Prostate gland (tissue), 2 donors: Measurements from ENCODE around the gene RAB35. TPM values are rescaled to one million over a fixed set of nuclear protein-coding genes. Genes with fewer than 3 reads are reported as not detected.

ENCODE experiments used
- DNase-seq: peaks from one replicate; pipeline ENCODE4 v3.0.0-alpha.2; 2019; ENCODE audit warnings: low spot score
- H3K27ac ChIP-seq, 2 donors: fragments of 200-600 bp; sonication (generic); 2 replicates each; pipeline ENCODE4 v1.5.1; 2017 to 2019
- H3K27me3 ChIP-seq: fragments of 200-600 bp; sonication (generic); replicated peaks from 2 replicates; pipeline ENCODE4 v1.5.1; 2019; ENCODE audit not compliant: insufficient read depth
- H3K36me3 ChIP-seq, 2 donors: fragments of 200-600 bp; sonication (generic); 1 replicate in 1 of 2; 2 replicates in 1 of 2; pipeline versions ENCODE4 v1.5.1 to v1.8.1; 2017 to 2019
- H3K4me1 ChIP-seq: fragments of 200-600 bp; sonication (generic); replicated peaks from 2 replicates; pipeline ENCODE4 v1.5.1; 2019
- H3K4me3 ChIP-seq, 2 donors: fragments of 200-600 bp; sonication (generic); 2 replicates each; pipeline ENCODE4 v1.5.1; 2017 to 2019
- H3K9me3 ChIP-seq: fragments of 200-600 bp; sonication (generic); 2 replicates; pipeline ENCODE4 v1.5.1; 2017
- CTCF ChIP-seq, 4 experiments: fragments of 200-600 bp in 2 of 4; fragments of 450-650 bp in 2 of 4; sonication (generic) in 2 of 4; IDR thresholded peaks; 1 replicate in 3 of 4; 2 replicates in 1 of 4; pipeline ENCODE4 v1.5.1; 2016 to 2019; ENCODE audit warnings: antibody characterized with exemption in 4 of 4, mild to moderate bottlenecking in 2 of 4, moderate library complexity in 2 of 4
- POLR2A ChIP-seq: fragments of 450-650 bp; IDR thresholded peaks from one replicate; pipeline ENCODE4 v1.6.1; 2016; ENCODE audit warnings: antibody characterized with exemption, mild to moderate bottlenecking
- POLR2AphosphoS5 ChIP-seq: sonication (generic); formaldehyde crosslinking; IDR thresholded peaks from one replicate; pipeline ENCODE4 v1.6.1; 2017; ENCODE audit warnings: antibody characterized with exemption
- WGBS: methylation state at CpG from one replicate; pipeline ENCODE4 v1.1.5; 2018; 5-methylcytosine and 5-hydroxymethylcytosine counted together
- intact Hi-C: fragments of 100-400 bp; cut with DNase I; formaldehyde crosslinking; loops from one replicate; pipeline ENCODE4 v1.14.2; 2022
- total RNA-seq, 2 donors: library from RNA; depleted of rRNA; stranded (reverse); fragments of >200 nt; gene quantifications; one replicate each; pipeline ENCODE4 v1.1.0, GENCODE V29; 2016

Gene RAB35
- total RNA-seq, 2 donors from 2014 or later = 26.6 to 41.1 TPM

GRCh38 chr12:120125792-120126634, 9.5 kb upstream of the RAB35 start:
- intact Hi-C loops = no loop called here
- TF ChIP-seq POLR2A (no peak), CTCF (IDR thresholded peaks at IDR 0.05) (no peak), POLR2AphosphoS5 (no peak)
- Histone ChIP-seq H3K27ac (no peak overlapping the region), H3K36me3 (peaks cover 14 to 24% of the 10 kb centered on the region in 2 donors), H3K4me3 (no peak overlapping the region), H3K27me3 (no peaks in the 10 kb centered on the region), H3K9me3 (no peaks in the 10 kb centered on the region), H3K4me1 (no peaks in the 10 kb centered on the region)
- DNase-seq = no peak
- WGBS = 84% methylated on average over 6 of the region's 6 CpGs

GRCh38 chr12:120125029-120125428, 8.5 kb upstream of the RAB35 start:
- TF ChIP-seq POLR2A = no peak
- no peak for TF ChIP-seq POLR2AphosphoS5
- no peak for TF ChIP-seq CTCF (IDR thresholded peaks at IDR 0.05)
- H3K4me3 ChIP-seq = no peak overlapping the region
- H3K27ac ChIP-seq = no peak overlapping the region
- H3K4me1 ChIP-seq = no peaks in the 10 kb centered on the region
- no peak for DNase-seq
- intact Hi-C loops = no loop called here
- 90% methylated on average over 4 of the region's 4 CpGs for WGBS
- H3K36me3 ChIP-seq = peaks cover 10 to 15% of the 10 kb centered on the region in 2 donors
- no peaks in the 10 kb centered on the region for H3K27me3 ChIP-seq
- H3K9me3 ChIP-seq = no peaks in the 10 kb centered on the region

GRCh38 chr12:120121766-120122293, 5.3 kb upstream of the RAB35 start:
- TF ChIP-seq POLR2A (no peak), CTCF (IDR thresholded peaks at IDR 0.05) (no peak), POLR2AphosphoS5 (no peak)
- no peak overlapping the region for H3K4me3 ChIP-seq
- H3K9me3 ChIP-seq = no peaks in the 10 kb centered on the region
- DNase-seq = no peak
- no peak overlapping the region for H3K27ac ChIP-seq
- peaks cover 7% of the 10 kb centered on the region for H3K4me1 ChIP-seq
- no peaks in the 10 kb centered on the region for H3K36me3 ChIP-seq
- no peaks in the 10 kb centered on the region for H3K27me3 ChIP-seq
- WGBS = 70% methylated on average over 4 of the region's 4 CpGs
- intact Hi-C loops = no loop called here

- no peaks in the 10 kb centered on the region for H3K27me3 ChIP-seq
- H3K4me3 ChIP-seq = no peak overlapping the region
- intact Hi-C loops = no loop called here
- 57% methylated on average over 2 of the region's 2 CpGs for WGBS
- no peaks in the 10 kb centered on the region for H3K9me3 ChIP-seq
- H3K27ac ChIP-seq = no peak overlapping the region
- DNase-seq = no peak
- TF ChIP-seq CTCF (IDR thresholded peaks at IDR 0.05) (no peak), POLR2AphosphoS5 (no peak), POLR2A (no peak)
- no peaks in the 10 kb centered on the region for H3K36me3 ChIP-seq
- peaks cover 7% of the 10 kb centered on the region for H3K4me1 ChIP-seq
Observed at GRCh38 chr12:120121343-120121742, 4.8 kb upstream of the RAB35 start.
